Fibroblast of lung (primary cell): ENCODE measurements around the gene GNAO1. TPM values are rescaled to one million over a fixed set of nuclear protein-coding genes. Genes with fewer than 3 reads are reported as not detected.

Experiments used
- DNase-seq, 2 donors: peaks; one replicate each; pipeline versions ENCODE4 v3.0.0 to v3.0.0-alpha.2; 2010; ENCODE audit warnings: low read depth in 2 of 2
- H2AFZ ChIP-seq: 2 replicates; pipeline ENCODE4 v1.5.1; 2012; ENCODE audit warnings: low read length, control low read depth, inconsistent platforms
- H3K27ac ChIP-seq: 2 replicates; pipeline ENCODE4 v1.5.1; 2011; ENCODE audit warnings: low read length, control low read depth; ENCODE audit not compliant: insufficient read depth
- H3K27me3 ChIP-seq: 2 replicates; pipeline ENCODE4 v1.5.1; 2011; ENCODE audit warnings: mild to moderate bottlenecking, low read length; ENCODE audit not compliant: control insufficient read depth, insufficient read depth
- H3K36me3 ChIP-seq: 2 replicates; pipeline ENCODE4 v1.5.1; 2011; ENCODE audit warnings: low read length; ENCODE audit not compliant: control insufficient read depth, insufficient read depth
- H3K4me1 ChIP-seq: 2 replicates; pipeline ENCODE4 v1.5.1; 2011; ENCODE audit warnings: low read length; ENCODE audit not compliant: control insufficient read depth, insufficient read depth; ENCODE audit errors: extremely low read depth
- H3K4me2 ChIP-seq: 2 replicates; pipeline ENCODE4 v1.5.1; 2011; ENCODE audit warnings: low read length, control low read depth; ENCODE audit not compliant: insufficient read depth; ENCODE audit errors: extremely low read depth
- H3K4me3 ChIP-seq, 4 experiments: fragments of 200-600 bp in 1 of 4; sonication (generic) in 1 of 4; replicated peaks in 1 of 4; 2 replicates each; pipeline ENCODE4 v1.5.1; 2011 to 2016; ENCODE audit warnings: low read length in 4 of 4, low read depth in 3 of 4, mild to moderate bottlenecking in 3 of 4, control low read depth in 2 of 4, inconsistent platforms in 1 of 4, mixed read lengths in 1 of 4; ENCODE audit not compliant: insufficient read depth in 1 of 4; ENCODE audit errors: control extremely low read depth in 1 of 4
- H3K79me2 ChIP-seq: 2 replicates; pipeline ENCODE4 v1.5.1; 2012; ENCODE audit warnings: mild to moderate bottlenecking, low read length, inconsistent platforms; ENCODE audit not compliant: control insufficient read depth, insufficient read depth
- H3K9ac ChIP-seq: 2 replicates; pipeline ENCODE4 v1.5.1; 2011; ENCODE audit warnings: mild to moderate bottlenecking, low read length, control low read depth; ENCODE audit not compliant: insufficient read depth
- H3K9me3 ChIP-seq: 2 replicates; pipeline ENCODE4 v1.5.1; 2012; ENCODE audit warnings: low read depth, low read length; ENCODE audit not compliant: control insufficient read depth, insufficient read depth
- H4K20me1 ChIP-seq: 2 replicates; pipeline ENCODE4 v1.5.1; 2011; ENCODE audit warnings: low read length; ENCODE audit not compliant: control insufficient read depth, insufficient read depth; ENCODE audit errors: extremely low read depth
- EZH2 ChIP-seq: IDR thresholded peaks from 2 replicates; pipeline ENCODE4 v1.5.1; 2012; ENCODE audit warnings: low read length, control low read depth, mild to moderate bottlenecking; ENCODE audit errors: missing control alignments
- polyA plus RNA-seq, 2 donors: library from polyadenylated mRNA; depleted of rRNA in 1 of 2; stranded (reverse) in 1 of 2; unstranded in 1 of 2; fragments of >200 nt; gene quantifications; 2 replicates each; pipeline ENCODE4 v1.2.1, GENCODE V29; 2011 to 2012; ENCODE audit warnings: missing spikeins in 1 of 2
- total RNA-seq: library from RNA; depleted of rRNA; stranded (reverse); fragments of >200 nt; gene quantifications from 2 replicates; pipeline ENCODE4 v1.2.1, GENCODE V29; 2014
- TF ChIP-seq, protein P1 (sequence below), 2 donors: IDR thresholded peaks in 1 of 2; conservative IDR thresholded peaks in 1 of 2; 1 replicate in 1 of 2; 2 replicates in 1 of 2; pipeline ENCODE4 v1.5.1; 2011 to 2012; ENCODE audit warnings: low read length in 2 of 2, control low read depth in 1 of 2, inconsistent platforms in 1 of 2, low read depth in 1 of 2, mild to moderate bottlenecking in 1 of 2

GNAO1 gene
- total and polyA plus RNA-seq, 2 donors (not counting 1 experiment from before 2014, with no cell fraction given), result 0.14 to 0.17 TPM

GRCh38 chr16:56198006-56198754 is 6.9 kb downstream of the GNAO1 start:
- no peak for TF ChIP-seq EZH2
- TF ChIP-seq, protein P1, sequence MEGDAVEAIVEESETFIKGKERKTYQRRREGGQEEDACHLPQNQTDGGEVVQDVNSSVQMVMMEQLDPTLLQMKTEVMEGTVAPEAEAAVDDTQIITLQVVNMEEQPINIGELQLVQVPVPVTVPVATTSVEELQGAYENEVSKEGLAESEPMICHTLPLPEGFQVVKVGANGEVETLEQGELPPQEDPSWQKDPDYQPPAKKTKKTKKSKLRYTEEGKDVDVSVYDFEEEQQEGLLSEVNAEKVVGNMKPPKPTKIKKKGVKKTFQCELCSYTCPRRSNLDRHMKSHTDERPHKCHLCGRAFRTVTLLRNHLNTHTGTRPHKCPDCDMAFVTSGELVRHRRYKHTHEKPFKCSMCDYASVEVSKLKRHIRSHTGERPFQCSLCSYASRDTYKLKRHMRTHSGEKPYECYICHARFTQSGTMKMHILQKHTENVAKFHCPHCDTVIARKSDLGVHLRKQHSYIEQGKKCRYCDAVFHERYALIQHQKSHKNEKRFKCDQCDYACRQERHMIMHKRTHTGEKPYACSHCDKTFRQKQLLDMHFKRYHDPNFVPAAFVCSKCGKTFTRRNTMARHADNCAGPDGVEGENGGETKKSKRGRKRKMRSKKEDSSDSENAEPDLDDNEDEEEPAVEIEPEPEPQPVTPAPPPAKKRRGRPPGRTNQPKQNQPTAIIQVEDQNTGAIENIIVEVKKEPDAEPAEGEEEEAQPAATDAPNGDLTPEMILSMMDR (conservative IDR thresholded peaks at IDR 0.05 in 1 of 2, IDR thresholded peaks at IDR 0.05 in 1 of 2; ENCODE audit: low read depth in 1 of 2, low read length in 2 of 2), result no peak
- H3K36me3 ChIP-seq, result no peaks in the 10 kb centered on the region
- no peak for DNase-seq
- no peaks in the 10 kb centered on the region for H3K9me3 ChIP-seq
- no peaks in the 10 kb centered on the region for H4K20me1 ChIP-seq
- H3K4me1 ChIP-seq, result no peaks in the 10 kb centered on the region
- no peak overlapping the region for H3K9ac ChIP-seq
- no peak overlapping the region for H3K4me3 ChIP-seq
- peaks cover 19% of the 10 kb centered on the region for H3K27me3 ChIP-seq
- no peak overlapping the region for H3K27ac ChIP-seq
- H3K79me2 ChIP-seq, result no peaks in the 10 kb centered on the region
- no peak overlapping the region for H2AFZ ChIP-seq
- no peak overlapping the region for H3K4me2 ChIP-seq

DNA sequence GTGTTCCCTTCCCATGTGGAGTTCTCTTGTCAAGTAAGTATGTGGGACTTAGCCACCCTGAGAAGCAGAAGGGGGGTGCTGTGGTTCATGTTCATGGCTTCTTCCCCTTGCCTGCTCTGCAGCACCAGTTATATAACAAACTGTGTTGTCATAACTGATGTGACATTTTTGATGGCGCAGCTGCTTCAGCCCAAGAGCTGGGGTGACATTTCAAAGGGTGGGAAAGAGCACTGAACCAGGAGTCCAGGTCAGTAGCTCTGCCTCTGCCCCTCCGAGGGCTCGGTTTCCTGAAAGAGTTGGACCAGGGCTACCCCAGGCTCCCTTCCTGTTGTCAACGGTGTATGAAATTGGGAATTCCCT is 7.4 kb downstream of the GNAO1 start:
- Histone ChIP-seq H3K79me2 (no peaks in the 10 kb centered on the region), H3K4me1 (no peaks in the 10 kb centered on the region), H3K27ac (no peak overlapping the region), H3K9ac (no peak overlapping the region), H4K20me1 (no peaks in the 10 kb centered on the region), H3K27me3 (peaks cover 15% of the 10 kb centered on the region), H3K36me3 (no peaks in the 10 kb centered on the region), H2AFZ (no peak overlapping the region), H3K9me3 (no peaks in the 10 kb centered on the region), H3K4me3 (no peak overlapping the region), H3K4me2 (no peak overlapping the region)
- TF ChIP-seq EZH2, result no peak
- TF ChIP-seq, protein P1 (conservative IDR thresholded peaks at IDR 0.05 in 1 of 2, IDR thresholded peaks at IDR 0.05 in 1 of 2; ENCODE audit: low read depth in 1 of 2, low read length in 2 of 2), result no peak
- DNase-seq, result no peak

GRCh38 chr16:56199164-56199563 is 7.9 kb downstream of the GNAO1 start:
- peaks cover 10% of the 10 kb centered on the region for H3K27me3 ChIP-seq
- no peak overlapping the region for H3K27ac ChIP-seq
- TF ChIP-seq, protein P1 (conservative IDR thresholded peaks at IDR 0.05 in 1 of 2, IDR thresholded peaks at IDR 0.05 in 1 of 2; ENCODE audit: low read depth in 1 of 2, low read length in 2 of 2), result no peak
- TF ChIP-seq EZH2, result no peak
- H3K9me3 ChIP-seq, result no peaks in the 10 kb centered on the region
- H3K4me1 ChIP-seq, result no peaks in the 10 kb centered on the region
- no peaks in the 10 kb centered on the region for H3K36me3 ChIP-seq
- no peak overlapping the region for H2AFZ ChIP-seq
- no peaks in the 10 kb centered on the region for H4K20me1 ChIP-seq
- H3K9ac ChIP-seq, result no peak overlapping the region
- H3K4me2 ChIP-seq, result no peak overlapping the region
- H3K4me3 ChIP-seq, result no peak overlapping the region
- DNase-seq, result no peak
- H3K79me2 ChIP-seq, result no peaks in the 10 kb centered on the region
